ENCODE data around the gene F10. TPM values are rescaled to one million over a fixed set of nuclear protein-coding genes. Genes with fewer than 3 reads are reported as not detected.

The F10 gene
- total RNA-seq, 6 donors from 2014 or later = 5.3 to 25.0 (median 8.8) TPM

DNA sequence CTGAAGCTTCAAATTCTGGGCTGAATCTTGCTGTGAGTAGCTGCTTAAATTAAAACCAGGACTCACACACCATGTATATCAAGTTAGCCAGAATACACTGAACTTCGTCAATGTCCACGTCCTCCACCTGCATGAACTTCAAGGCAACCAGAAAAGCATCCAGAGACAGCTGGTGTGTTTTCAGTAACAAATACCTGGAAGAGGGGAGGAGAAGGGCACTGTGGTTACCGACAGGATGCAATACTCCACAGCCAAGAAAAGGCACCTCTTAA, 56.2 kb downstream of the F10 start:
- DNase-seq (no peak), ATAC-seq (ENCODE audit: low FRiP score in 2 of 2) (no peak)
- 76 to 83% methylated on average over 3 of the region's 3 CpGs for WGBS, 2 donors
- TF ChIP-seq, protein P1, sequence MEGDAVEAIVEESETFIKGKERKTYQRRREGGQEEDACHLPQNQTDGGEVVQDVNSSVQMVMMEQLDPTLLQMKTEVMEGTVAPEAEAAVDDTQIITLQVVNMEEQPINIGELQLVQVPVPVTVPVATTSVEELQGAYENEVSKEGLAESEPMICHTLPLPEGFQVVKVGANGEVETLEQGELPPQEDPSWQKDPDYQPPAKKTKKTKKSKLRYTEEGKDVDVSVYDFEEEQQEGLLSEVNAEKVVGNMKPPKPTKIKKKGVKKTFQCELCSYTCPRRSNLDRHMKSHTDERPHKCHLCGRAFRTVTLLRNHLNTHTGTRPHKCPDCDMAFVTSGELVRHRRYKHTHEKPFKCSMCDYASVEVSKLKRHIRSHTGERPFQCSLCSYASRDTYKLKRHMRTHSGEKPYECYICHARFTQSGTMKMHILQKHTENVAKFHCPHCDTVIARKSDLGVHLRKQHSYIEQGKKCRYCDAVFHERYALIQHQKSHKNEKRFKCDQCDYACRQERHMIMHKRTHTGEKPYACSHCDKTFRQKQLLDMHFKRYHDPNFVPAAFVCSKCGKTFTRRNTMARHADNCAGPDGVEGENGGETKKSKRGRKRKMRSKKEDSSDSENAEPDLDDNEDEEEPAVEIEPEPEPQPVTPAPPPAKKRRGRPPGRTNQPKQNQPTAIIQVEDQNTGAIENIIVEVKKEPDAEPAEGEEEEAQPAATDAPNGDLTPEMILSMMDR (IDR thresholded peaks at IDR 0.05) = no peak
- TF ChIP-seq POLR2AphosphoS5 (IDR thresholded peaks at IDR 0.05) = no peak
- TF ChIP-seq EP300 (IDR thresholded peaks at IDR 0.05) = no peak
- no peak for TF ChIP-seq POLR2A (IDR thresholded peaks at IDR 0.05)
- H3K27me3 ChIP-seq = no peaks in the 10 kb centered on the region
- no peaks in the 10 kb centered on the region for H3K9me3 ChIP-seq
- H3K36me3 ChIP-seq = peaks cover 26 to 83% (median 71%) of the 10 kb centered on the region in 4 donors
- peaks cover 0 to 9% (median 0%) of the 10 kb centered on the region in 4 donors for H3K4me1 ChIP-seq
- H3K27ac ChIP-seq = peak overlapping the region in 3 of 4 donors; percentile 25 to 45 (median 43)
- H3K4me3 ChIP-seq = no peak overlapping the region

DNA sequence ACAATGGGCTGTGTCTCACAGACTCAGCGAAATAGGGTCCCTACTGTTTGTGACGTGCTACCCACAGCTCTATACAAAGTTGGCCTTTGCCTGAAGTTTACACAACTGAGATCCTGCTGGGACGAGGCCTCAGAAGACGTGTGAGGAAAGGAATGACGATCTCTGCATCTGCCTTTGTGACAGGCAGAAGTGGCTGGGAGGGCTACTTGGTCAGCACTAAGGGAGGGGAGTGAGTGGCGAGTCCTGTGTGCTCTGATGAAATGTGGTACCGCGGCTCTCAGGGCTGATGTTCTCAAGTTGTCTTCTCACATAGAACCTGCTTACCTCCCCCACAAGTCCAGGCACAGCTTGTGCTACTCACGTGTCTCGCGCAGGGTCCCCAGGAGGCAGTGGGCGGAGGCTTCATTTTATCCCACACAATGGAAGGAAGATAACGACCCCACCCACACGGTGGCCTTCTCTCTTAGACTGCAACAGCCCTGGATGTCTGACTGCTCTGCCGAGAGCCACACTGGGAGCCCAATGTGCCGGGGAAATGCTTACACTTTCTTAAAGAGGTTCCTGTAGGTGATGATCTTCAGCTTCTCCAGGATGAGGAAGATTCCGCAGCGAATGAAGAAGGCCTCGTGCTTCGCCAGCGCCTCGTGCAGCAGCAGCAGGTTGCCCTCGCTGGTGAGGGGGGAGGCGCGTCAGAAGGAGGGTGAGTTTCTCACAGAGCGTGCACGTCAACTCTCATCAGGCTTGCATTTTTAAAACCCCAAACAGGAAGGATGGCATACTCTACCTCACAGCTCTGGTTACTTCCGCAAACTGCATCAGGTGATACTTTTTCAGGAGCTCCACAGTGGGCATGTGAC, 57.0 kb downstream of the F10 start:
- ATAC-seq (ENCODE audit: low FRiP score in 2 of 2) = no peak
- H3K4me3 ChIP-seq = no peak overlapping the region
- DNase-seq = no peak
- no peaks in the 10 kb centered on the region for H3K9me3 ChIP-seq
- H3K27ac ChIP-seq = peak overlapping the region in 3 of 4 donors; percentile 2 to 45 (median 43)
- TF ChIP-seq POLR2AphosphoS5 (IDR thresholded peaks at IDR 0.05) = no peak
- TF ChIP-seq POLR2A (IDR thresholded peaks at IDR 0.05) = no peak
- TF ChIP-seq, protein P1 (IDR thresholded peaks at IDR 0.05) = no peak
- no peak for TF ChIP-seq EP300 (IDR thresholded peaks at IDR 0.05)
- H3K4me1 ChIP-seq = peaks cover 0 to 9% (median 0%) of the 10 kb centered on the region in 4 donors
- H3K36me3 ChIP-seq = peaks cover 26 to 88% (median 75%) of the 10 kb centered on the region in 4 donors
- no peaks in the 10 kb centered on the region for H3K27me3 ChIP-seq
- WGBS, 2 donors = 79 to 83% methylated on average over 20 to 28 of the region's 28 CpGs

DNA sequence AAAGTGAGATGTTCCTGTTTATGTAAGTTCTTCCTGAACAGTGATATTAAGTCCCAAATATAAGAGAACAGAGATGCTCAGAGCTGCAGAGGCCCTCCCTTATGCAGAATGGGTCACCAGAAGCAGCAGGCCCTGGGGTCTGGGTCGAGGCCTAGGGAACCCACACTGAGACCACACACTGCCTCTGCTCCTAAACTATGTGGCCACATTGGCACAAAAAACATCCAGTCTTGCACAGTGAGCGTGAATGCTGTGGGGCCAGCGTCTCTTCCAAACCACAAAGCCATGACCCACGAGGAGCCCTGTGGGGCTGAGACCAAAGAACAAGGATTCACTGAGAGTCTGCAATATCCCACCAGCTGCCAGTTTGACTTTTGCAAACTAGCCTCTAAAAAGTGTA, 59.4 kb downstream of the F10 start:
- TF ChIP-seq EP300 (IDR thresholded peaks at IDR 0.05) (no peak), POLR2A (IDR thresholded peaks at IDR 0.05) (no peak)
- TF ChIP-seq, protein P1 (IDR thresholded peaks at IDR 0.05) = no peak
- H3K4me1 ChIP-seq = peaks cover 0 to 9% (median 0%) of the 10 kb centered on the region in 4 donors
- DNase-seq (no peak), ATAC-seq (ENCODE audit: low FRiP score in 2 of 2) (no peak)
- no peak overlapping the region for H3K27ac ChIP-seq
- no peak overlapping the region for H3K4me3 ChIP-seq
- peaks cover 19 to 74% (median 61%) of the 10 kb centered on the region in 4 donors for H3K36me3 ChIP-seq
- H3K27me3 ChIP-seq = no peaks in the 10 kb centered on the region
- H3K9me3 ChIP-seq = no peaks in the 10 kb centered on the region
- 84 to 97% methylated on average over 4 of the region's 4 CpGs for WGBS, 2 donors

DNA sequence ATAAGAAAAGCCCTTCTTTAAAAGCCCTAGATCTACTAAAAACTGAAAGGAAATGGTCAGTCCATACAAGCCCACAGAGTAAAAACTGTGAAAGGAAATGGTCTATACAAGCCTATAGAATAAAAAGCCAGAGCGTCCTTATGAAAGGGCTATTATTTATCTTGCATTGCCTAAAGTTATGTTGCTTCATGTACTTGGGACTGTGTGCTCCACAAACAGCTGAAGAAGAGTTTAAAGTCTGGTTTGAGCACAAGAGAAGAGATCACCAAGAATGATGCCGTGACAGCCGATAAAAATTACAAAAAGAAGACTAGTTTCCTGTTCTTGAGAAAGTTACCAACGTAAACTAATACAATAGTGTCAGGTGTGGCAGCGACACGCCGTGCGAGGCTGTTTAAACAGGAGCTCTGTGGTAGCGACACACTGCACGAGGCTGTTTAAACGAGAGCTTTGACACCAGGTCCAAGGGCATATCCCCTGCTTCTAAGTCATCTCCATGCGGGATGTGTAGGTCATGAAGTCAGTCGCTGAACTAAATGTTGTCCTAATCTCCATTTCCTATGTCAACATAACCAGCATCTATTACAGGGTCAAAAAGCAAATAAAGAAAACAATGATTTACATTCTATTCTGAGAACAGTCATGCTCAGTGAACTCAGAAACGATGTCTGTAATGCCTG, 61.0 kb downstream of the F10 start:
- Histone ChIP-seq H3K27ac (no peak overlapping the region), H3K27me3 (no peaks in the 10 kb centered on the region), H3K36me3 (peaks cover 8 to 68% (median 54%) of the 10 kb centered on the region in 4 donors), H3K4me3 (no peak overlapping the region), H3K9me3 (no peaks in the 10 kb centered on the region), H3K4me1 (peaks cover 0 to 13% (median 0%) of the 10 kb centered on the region in 4 donors)
- DNase-seq (no peak), ATAC-seq (ENCODE audit: low FRiP score in 2 of 2) (no peak)
- TF ChIP-seq, protein P1 (IDR thresholded peaks at IDR 0.05) = no peak
- no peak for TF ChIP-seq POLR2AphosphoS5 (IDR thresholded peaks at IDR 0.05)
- no peak for TF ChIP-seq POLR2A (IDR thresholded peaks at IDR 0.05)
- TF ChIP-seq EP300 (IDR thresholded peaks at IDR 0.05) = no peak
- 90 to 91% methylated on average over 14 of the region's 14 CpGs for WGBS, 2 donors
